Activated CD8-positive, alpha-beta memory T cell treated with anti-CD3 and anti-CD28 coated beads, Interleukin-2, amount 50 U/mL, for 1 hour (primary cell): ENCODE measurements around the gene C17orf113.
"Not testable (repeated sequence)": the region's sequence is repeated elsewhere in the genome, so short reads cannot be mapped to it uniquely, and the experiment has no call there.

Experiments
- DNase-seq: peaks from one replicate; pipeline ENCODE4 v3.0.0-alpha.2; 2020; ENCODE audit errors: extremely low read depth

The C17orf113 gene

DNA sequence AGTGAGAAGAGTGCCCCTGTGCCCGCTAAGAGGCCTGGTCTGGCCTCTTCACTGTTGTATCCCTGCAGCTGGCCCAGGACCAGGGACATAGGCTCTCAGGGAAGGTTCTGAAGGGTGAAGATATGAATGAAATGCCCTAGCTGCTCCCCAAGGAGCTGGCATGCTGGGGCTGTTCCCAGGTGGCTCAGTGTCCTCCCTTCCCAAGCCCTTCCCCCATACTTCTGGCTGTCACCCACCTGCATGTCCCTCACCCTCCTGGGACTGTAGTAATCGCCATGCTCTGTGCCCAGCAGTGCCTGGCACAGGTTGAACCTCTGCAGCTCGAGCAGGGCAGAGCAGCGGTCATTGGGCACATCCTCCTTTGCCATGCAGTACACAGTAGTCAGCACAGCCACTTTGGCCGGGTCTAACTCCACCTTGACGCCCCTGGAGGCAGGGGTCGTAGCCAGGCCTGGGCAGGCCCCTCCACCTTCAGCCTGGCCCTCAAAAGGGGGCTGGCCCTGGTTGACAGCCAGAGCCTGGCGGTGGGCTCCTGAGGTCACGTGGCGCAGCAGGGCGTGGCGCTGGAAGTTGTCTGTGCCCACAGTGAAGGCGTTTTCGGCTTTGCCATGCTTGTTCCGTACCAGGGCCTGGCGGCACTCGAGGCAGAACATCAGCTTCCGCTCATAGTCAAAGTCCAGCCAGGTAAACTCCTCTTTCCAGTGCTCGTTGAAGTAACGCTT lies 7.6 kb downstream of the C17orf113 start:
- no peak for DNase-seq

DNA sequence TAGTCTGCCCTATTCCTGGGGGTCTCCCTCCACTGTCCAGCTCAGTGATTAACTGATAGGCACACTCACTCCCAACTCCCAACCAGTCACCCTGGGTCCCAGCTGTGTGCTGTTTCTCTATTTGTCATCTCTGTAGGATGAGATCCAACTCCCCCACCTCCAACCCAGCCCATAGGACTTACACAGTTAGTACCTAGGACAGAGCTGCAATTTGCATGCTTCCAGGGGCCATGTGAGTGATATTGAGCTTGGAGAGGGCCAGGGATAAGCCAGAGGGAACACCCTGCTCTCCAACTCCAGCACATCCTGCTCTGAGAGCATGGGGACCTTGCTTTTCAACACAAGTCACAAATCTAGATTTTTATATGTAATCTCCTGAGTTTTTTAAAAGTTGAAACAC lies 8.8 kb downstream of the C17orf113 start:
- DNase-seq, result no peak

DNA sequence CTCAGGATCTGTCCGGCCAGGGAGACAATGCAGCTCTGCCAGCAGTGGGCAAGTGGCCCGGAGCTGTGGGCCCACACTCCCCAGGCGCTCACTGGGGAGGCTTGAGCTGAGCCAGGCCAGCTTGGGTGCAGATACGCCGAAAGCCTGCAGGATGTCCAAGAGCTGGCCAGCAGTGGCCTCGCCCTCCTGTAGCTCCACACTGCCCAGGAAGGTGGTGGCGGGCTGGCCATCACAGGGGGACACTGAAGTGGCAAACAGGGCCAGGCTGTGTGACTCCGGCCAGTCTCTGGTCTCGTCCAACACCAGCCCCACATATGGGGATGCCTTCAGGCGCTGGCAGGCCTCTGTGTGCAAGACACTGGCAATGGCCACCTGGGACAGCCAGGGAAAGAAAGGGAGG lies 9.6 kb downstream of the C17orf113 start:
- DNase-seq, result no peak

DNA sequence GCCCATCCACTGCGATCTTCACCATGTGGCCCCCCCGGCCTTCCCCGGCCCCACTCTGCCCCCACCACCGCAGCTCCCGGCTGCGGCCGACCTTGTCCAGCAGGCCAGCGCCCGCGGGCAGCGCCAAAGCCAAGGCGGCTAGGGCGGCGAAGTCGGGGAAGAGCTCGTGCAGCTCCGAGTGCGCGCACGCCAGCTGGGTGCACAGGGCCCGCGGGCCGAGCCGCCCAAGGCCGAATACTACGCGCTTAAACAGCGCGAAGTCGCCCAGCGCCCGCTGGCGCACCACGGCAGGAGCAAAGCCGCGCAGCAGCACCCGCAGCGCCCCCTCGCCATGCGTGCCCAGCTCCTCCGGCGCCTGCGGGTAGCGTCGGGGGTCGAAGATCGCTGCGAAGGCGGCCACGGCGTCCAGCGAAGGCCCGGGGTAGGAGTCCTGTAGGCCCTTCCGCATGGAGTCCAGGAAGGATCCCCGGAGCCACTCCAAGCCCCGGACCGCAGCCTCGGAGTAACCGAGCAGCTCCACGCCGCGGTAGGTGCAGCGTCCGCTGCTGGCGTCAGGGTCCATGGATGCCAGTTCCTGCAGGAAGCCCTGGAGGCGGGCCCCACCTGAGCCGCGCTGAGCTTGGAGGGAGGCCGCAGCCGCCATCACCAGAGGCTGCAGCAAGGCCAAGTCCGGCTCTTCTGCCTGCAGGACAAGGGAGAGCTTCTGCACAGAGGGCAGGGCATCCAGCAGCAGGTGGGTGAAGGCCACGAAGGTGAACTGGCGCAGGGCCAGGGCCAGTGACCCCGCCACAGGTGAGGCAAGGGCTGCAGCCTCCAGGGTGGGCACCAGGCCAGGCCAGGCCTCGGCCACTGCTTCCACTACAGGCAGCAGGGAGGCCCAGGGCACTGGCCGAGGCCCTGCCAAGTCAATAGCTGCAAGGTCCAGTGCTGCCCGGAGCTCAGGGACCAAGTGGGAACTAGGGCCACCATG lies 10.3 kb downstream of the C17orf113 start:
- no peak for DNase-seq

DNA sequence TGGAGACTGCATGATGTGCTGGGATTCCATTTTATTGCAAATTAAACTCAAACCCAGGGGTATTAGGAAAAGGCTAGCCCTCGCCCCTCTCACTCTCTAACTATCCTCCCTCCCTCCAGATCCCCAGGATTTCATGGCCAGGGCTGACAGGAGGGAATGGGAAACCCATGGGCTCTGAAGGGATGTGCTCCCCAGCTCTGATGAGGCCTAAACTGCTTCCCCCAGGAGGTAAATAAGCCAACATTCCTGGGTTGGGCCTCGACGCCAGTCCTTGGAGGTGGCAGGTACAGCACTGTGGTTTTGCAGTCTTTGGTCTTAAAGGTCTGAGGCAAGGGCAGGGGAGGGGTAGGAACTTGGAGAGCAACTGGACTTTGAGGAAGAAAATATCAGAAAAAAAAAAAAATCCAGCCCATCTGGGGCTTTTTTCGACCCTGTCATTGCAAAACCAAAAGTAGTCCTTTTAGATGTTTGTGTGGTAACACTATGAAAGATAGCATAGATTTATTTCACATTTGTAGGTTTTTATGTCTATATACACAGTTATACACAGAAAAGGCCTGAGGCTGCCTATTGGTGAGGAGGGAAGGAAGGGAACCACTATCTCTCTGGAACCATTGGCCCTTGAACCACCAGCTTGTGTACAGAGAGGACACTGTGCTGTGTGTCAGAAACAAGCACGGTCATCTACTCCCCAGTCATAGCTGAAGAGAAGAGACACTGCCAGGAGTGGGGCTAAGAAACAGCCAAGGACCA lies 12.0 kb downstream of the C17orf113 start:
- no peak for DNase-seq

DNA sequence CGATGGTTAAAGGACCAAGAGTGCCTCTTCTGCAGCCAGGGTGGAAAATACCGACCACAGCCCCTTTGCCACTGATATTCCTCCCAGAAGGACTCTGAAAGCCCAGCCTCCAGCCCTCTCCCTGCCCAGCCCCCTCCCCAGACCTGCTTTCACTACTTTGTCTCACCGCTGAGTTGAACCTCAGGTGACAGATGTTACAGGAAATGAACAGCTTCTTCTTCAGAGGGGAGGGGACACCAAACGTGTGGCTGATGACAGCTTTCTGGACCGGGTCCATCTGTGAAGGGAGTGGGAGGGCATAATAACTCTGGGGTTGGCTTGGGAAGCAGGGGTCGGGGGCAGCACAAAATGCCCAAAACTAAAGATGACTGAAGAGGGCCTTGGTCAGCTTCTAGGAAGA lies 16.3 kb downstream of the C17orf113 start:
- DNase-seq, result no peak

DNA sequence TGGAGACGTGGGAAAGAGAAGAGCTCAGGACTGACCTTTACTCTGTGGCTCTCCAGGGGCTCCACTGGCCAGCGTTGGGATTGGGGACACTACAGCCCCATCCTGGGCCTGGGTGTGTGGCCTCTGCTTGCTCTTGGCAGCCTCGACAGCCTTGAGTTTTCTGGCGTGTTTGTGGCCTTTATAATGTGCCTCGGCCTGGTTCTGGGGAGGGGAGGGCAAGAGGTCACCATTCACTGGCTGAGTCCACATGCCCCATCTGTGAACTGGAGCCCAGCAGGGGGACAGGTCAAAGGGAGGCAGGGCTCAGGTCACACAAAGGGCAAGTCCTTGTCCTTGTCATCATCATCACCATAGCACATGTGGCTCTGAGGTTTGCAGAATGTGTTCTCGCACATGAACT lies 18.8 kb downstream of the C17orf113 start:
- DNase-seq, result no peak

DNA sequence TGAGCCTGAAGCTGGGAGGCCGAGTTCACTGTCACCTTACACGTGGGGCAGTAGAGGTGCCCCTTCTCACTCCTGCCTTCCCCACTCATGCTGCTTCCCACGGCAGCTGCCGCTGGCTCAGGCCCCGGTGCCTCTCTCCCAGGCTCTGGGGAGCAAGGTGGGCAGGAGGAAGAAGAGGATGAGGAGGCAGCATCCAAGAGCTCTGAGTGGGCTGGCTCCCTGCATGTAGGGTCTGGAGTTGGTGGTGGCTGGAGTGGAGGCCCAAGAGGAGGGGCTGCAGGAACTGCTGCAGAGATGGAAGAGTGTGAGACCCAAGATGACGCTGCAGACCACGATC lies 21.6 kb downstream of the C17orf113 start:
- DNase-seq, result no peak

DNA sequence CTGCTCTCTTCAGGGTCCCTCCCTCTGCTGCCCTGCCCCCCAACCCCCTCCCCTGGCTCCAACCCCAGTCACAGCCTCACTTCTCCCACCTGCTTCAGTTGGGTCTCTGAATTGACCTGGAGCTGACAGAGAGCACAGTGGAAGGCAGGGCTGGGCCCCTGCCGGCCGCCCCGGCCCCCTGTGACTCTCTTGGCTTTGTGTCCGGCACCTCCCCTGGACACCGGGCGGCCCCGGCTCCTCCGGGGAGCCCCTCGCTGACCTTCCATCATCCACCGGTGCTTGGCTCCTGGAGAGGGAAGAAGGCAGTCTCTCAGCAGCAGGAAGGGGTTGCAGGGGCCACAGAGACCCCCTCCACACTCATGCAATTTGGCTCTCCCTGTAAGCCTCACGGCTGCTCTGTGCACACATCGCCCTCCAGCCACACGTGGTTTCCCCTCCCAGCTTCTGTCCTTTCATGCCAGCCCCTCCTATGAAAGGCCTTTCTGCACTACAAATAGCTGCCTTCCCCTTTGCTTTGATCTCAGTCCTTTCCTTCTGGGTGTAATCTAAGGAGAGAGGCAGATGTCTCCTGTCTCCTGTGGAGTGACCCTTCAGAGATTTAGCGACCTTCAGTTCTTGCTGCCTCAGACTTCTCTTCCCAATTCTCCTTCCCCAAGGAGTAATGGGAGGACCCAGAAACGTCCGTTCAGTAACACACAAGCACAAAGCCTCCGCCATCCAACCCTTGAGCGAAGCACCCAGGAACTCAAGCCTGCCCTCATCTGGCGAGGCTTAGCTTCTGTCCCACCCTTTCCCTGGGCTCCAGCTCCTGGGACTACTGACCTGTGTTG lies 22.2 kb downstream of the C17orf113 start:
- no peak for DNase-seq

DNA sequence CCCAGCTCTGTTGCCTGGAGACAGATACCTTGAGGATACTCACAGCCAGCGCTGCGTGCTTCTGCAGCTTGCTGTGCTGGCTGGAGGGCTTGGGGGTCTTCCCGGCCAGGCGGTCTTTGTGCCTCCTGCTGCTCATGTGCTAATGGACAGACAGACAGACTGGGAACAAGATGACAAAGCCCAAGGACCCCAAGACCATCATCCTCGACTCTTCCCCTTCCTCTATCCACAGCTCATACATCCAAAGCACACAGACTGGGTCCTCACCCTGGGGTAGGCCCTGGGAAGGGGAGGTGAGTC lies 22.9 kb downstream of the C17orf113 start:
- no peak for DNase-seq

DNA sequence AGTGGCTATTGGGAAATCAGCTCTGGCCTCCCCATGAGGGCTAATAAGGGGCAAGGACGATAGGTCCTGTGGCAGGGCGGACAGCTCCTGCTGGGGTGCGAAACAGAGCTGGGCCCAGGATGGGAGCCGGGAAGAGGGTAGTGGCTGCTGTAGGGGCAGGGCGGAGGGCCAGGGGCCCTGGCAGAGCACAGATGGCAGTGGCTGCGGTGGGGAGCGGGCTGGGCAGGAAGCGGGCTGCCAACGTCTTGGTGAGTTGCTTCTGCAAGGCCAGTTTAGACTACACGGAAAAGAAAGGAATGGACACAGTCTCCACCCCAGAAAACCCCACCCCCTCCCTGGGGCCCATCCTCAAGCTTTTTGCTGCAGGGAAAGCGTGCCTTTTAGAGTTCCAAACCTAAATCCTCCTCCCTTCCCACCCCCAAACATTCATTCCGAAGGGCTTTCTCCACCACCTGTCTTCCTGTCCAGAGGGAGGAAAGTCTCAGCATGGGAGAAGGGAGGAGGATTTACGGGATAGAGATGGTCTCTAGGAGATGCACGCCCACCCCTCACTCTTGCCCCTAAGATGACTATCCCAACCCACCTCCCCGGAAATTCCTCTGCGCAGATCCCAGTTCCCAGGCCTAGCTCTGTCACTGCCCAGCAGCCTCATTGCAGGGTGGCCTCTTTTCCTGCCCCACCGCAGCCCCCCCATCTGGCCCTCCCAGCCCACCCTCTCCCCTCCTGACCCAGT lies 23.4 kb downstream of the C17orf113 start:
- no peak for DNase-seq

DNA sequence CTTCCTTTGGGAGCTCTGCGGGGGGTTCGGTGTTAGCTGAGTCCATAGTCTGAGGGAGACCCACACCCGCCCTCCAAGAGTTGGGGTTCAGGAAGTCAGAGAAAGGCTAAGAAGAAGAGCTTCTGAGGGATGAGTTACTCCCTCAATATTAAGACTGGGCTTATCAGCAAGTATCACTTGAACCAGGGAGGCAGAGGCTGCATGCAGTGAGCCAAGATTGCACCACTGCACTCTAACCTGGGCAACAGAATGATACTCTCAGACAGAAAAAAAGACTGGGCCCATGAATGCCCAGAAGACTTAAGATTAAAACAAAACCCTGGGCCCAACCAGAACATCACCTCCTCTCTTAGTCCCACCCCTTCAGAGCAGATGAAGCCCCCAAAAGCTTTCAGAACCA lies 24.5 kb downstream of the C17orf113 start:
- no peak for DNase-seq

DNA sequence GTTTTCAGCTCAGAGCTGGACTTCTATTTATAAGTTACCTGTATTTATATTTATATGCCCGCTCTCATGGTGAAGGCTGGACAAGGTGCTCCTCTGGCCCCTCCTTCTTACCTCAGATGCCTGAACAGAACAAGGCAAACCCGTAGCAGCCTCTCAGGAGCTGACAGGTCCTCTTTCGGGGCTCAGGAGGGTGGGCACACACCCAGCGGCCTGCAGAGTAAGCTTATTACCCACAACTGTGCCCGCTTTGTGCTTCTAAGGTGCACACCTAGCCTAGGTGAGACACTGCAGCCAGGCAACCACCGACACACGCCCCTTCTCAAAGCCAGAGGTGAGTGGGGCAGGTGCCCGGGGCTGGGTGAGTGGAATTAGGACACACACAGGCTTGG lies 25.2 kb downstream of the C17orf113 start:
- DNase-seq, result no peak

DNA sequence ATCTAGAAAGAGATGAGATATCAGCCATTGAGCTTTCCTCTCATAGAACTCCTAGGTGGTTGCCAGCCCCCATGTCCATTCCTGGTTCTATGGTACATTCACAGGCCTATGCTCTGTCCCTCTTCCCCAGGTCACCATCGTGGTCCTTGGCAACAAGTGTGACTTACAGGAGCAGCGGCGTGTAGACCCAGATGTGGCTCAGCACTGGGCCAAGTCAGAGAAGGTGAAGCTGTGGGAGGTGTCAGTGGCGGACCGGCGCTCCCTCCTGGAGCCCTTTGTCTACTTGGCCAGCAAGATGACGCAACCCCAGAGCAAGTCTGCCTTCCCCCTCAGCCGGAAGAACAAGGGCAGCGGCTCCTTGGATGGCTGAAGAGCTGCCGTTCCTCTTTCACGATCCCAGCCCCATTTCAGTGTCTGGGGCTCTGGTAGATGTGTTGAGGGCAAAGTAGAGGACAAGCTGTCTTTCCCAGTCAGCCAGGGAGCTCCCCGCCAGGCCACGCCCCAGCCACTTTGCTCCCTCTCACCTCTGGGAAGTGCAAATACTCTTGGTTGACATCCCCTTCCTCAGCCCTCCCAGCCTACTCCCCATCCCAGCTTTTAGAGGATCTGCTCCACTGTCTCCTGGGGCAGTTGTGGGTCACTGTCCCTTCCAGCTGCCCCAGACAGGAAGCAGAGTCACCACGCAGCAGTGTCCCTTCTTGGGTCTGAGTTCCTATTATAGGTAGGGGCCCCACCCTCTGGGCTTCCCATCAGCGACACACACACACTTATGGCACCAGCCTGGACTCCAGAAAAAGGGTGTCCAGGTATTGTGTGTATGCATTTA lies 26.7 kb downstream of the C17orf113 start:
- DNase-seq, result no peak

DNA sequence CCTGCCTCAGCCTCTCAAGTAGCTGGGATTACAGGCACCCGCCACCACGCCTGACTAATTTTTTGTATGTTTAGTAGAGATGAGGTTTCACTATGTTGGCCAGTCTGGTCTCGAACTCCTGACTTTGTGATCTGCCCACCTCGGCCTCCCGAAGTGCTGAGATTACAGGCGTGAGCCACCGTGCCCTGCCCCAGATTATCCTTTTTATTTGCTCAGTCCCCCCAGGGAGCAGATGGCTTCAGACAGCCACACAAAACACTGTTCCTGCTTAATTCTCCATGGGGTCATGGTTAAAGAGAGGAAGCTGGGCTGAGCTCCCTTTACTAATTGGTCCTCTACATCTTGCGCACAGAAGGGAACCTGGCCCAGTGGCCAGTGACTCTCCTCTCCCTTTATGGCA lies 29.6 kb downstream of the C17orf113 start:
- DNase-seq, result not testable (repeated sequence)

DNA sequence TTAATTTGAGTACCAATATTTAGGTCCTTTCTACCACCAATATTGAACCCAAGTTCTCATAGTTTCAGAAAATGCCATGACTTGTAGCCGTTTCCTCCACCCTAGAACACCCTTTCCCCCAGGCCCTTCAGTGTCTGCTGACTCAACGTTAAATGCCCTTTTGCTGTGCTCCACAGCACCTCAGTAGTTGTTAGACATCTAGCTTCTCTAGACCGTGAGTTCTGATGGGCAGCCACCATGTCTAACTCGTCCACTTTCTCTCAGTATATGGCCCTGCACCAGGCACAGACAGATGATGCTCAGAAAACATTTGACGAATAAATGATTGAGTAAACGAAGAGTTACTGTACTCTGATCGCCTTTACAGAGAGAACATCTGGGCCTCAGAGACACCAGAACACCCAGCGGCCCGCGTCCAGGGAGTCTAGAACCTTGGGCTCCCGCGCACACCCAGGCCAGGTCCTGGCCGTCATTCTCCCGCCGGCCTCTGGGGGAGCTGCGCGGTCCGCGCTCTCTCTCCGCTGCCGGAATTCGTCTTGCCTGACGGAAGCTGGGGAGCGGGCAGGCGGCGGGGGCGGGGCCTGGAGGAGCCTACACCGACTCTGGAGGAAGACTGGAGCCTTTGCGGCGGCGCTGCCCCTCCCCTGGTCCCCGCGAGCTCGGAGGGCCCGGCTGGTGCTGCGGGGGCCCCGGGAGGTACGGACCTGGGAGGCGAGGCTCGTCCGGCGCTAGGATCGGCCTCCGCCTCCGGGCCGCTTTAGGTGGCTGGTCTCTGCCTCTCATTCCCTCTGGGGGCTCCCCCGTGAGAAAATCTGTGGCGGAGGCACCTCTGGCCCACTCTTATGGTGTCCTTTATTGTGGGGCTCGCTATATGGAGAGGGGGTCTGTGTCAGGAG lies 30.6 kb downstream of the C17orf113 start, which contains the start of gene NKIRAS2:
TSS of gene NKIRAS2 (plus strand) at position 582 of the 896 bp plus-strand sequence. CDS start 1,488 bp downstream, outside the sequence.
- peak; percentile 76 for DNase-seq

DNA sequence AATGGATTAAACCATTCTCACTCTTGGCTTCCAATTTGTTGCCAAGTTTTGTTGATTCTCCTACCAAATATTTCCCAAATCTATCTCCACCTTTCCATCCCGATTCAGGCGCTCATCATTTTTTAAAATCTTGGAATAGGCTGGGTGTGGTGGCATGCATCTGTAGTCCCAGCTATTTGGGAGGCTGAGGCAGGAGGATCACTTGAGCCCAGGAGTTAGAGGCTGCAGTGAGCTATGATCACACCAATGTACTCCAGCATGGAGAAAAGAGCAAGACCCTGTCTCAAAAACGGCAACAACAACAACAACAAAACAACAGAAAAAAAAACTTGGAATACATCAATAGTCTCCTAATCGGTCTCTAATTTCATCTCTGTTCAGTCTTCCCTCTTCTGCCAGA lies 31.4 kb downstream of the C17orf113 start:
- DNase-seq, result no peak

DNA sequence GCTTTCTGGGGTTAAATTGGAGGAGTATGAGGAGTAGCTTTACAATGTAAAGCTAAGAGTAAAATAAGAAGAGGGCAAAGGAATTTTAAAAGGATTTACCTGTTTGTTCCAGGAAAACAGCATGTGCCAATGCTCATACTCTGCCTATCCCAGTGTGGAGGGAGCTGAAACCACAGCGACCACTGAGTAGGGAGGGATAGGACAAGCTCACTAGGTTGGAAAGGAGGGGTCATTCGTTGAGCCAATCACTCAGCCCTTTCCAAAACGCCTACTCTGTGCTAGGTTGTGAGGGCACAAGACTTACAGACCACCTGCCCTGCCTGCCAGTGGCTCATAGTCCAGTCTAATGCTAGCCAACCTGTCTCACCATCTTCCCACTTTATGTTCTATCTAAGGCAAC lies 32.1 kb downstream of the C17orf113 start:
- DNase-seq, result no peak

DNA sequence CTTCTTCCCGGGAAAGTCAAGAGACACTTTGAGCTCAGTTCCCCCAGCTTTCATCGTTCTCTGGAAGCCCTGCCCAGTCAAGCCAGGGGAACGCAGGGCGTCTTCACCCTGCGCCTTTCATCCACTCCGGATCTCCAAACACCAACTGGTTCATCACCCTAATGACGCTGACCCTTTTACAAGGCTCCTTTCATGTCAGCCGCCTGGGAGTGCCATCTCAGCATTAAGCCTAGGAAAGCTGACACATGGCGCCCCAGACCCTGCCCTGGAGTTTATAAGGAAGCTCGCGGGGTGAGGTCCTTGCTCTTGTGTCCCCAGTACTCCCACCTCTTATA lies 32.6 kb downstream of the C17orf113 start:
- DNase-seq, result no peak
